Uterus (tissue), 2 donors: ENCODE measurements around the gene CD300C.

Experiments used
- CTCF ChIP-seq, 4 experiments: fragments of 200-600 bp in 2 of 4; fragments of 450-650 bp in 2 of 4; sonication (generic) in 2 of 4; IDR thresholded peaks; one replicate each; pipeline ENCODE4 v1.5.1; 2016 to 2019; ENCODE audit warnings: antibody characterized with exemption in 4 of 4, mild to moderate bottlenecking in 2 of 4, moderate library complexity in 1 of 4
- POLR2A ChIP-seq, 2 donors: fragments of 450-650 bp; IDR thresholded peaks; one replicate each; pipeline ENCODE4 v1.6.1; 2016; ENCODE audit warnings: antibody characterized with exemption in 2 of 2, mild to moderate bottlenecking in 1 of 2, moderate library complexity in 1 of 2

DNA sequence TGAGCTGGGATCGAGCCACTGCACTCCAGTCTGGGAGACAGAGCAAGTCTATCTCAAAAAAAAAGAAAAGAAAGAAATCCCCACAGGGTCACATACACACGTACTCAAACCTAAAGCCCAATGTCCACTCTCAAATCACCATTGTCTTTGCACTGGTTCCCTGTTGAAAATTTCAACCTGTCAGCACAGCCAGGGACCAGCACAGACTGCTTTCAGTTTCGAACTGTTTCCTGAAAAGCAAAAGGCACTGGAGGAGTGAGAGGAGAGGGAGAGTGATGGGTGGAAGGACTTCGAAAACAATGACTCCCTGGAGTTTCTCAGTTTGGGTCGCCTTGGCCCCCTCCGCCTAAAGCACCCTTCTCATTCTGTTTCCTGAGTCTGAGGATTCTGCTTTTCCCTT lies 9.0 kb upstream of the CD300C start:
- TF ChIP-seq CTCF (IDR thresholded peaks at IDR 0.05) (no peak), POLR2A (IDR thresholded peaks at IDR 0.05) (no peak)
